Measurements from ENCODE around the gene H1-8. TPM values are rescaled to one million over a fixed set of nuclear protein-coding genes. Genes with fewer than 3 reads are reported as not detected.

Gene H1-8
- total RNA-seq, 1 experiment from 2014 or later = not detected

DNA sequence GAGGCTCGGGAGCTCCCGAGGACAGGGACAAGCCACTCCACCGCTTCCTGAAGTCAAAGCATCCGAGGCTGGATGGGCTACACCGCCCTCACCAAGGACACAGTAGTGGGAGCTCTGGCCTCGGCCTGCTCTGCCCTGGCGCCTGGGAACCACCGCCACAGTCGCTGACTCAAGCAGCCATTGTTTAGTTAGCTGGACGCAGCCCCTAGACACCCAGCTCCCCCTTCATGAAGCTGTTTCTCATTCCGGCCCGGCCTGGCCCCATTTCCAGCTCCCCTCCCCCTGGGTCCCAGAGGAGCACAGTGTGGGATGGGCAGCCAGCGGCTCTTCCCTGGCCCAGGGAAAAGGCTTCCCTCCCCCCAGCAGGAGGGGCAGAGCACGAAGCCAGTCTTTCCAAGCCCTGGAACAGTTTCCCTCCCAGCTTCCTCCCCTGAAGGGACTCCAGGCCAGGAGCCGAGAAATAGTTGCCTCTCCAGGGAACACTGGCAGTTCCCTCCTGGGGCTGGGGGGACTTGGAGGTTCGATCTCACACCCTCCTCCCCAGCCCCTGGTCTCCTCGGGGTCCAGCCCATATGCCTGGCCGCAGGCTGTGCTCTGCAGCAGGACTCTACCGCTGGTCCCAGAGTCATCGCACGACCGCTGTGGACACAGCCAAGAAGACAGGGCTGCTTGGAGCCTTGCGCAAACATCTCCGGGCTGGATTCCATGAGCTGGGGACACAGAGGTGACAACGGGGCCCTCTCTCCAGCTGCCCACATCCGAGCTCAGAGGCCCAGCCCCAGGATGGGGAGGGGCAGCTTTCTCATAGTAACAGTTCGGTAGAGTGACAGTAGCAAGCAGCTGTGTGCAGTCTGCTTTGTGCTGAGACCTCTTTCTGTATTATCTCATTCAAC lies 53.5 kb downstream of the H1-8 start:
- Histone ChIP-seq H3K56ac (ENCODE audit: insufficient read length, low read depth, low read length) (no peak overlapping the region), H3K4me1 (ENCODE audit: insufficient read depth, low read length) (peaks cover 8% of the 10 kb centered on the region; the same call in 1 of the 2 replicates), H4K8ac (replicated peaks; ENCODE audit: insufficient read length, low read depth, low read length) (no peak overlapping the region), H3K27ac (ENCODE audit: insufficient read length, low read depth, low read length) (no peak overlapping the region), H2AK5ac (ENCODE audit: insufficient read length, low read length) (no peak overlapping the region), H4K91ac (ENCODE audit: insufficient read length, low read depth, low read length) (no peak overlapping the region), H3K23me2 (ENCODE audit: insufficient read length, low read depth, low read length, poor library complexity, severe bottlenecking) (no peaks in the 10 kb centered on the region), H4K20me1 (ENCODE audit: control insufficient read depth, insufficient read depth, insufficient read length) (no peaks in the 10 kb centered on the region), H2BK20ac (ENCODE audit: low read depth, low read length, poor library complexity, severe bottlenecking) (no peak overlapping the region), H3K79me1 (ENCODE audit: insufficient read depth, low read depth, low read length, poor library complexity, severe bottlenecking) (no peaks in the 10 kb centered on the region), H3K23ac (ENCODE audit: insufficient read length, low read depth, low read length) (no peak overlapping the region), H3K9me3 (ENCODE audit: control insufficient read depth, low read depth, low read length) (no peaks in the 10 kb centered on the region), H3K9ac (ENCODE audit: extremely low read depth, insufficient read length, low read length) (no peak overlapping the region), H3K79me2 (ENCODE audit: insufficient read depth, low read length) (peaks cover 3% of the 10 kb centered on the region; the same call in 1 of the 2 replicates), H2BK15ac (ENCODE audit: low read depth, low read length) (no peak overlapping the region), H3K27me3 (ENCODE audit: insufficient read depth, low read length) (no peaks in the 10 kb centered on the region), H2BK12ac (ENCODE audit: insufficient read length, low read depth, low read length) (no peak overlapping the region), H3T11ph (ENCODE audit: low read length) (no peak overlapping the region), H4K5ac (ENCODE audit: insufficient read length, low read depth, low read length) (no peak overlapping the region), H2BK120ac (ENCODE audit: low read depth, low read length, poor library complexity, severe bottlenecking) (no peak overlapping the region), H2BK5ac (ENCODE audit: insufficient read length, low read length) (no peak overlapping the region), H3K4me2 (ENCODE audit: insufficient read depth, insufficient read length, low read length) (no peak overlapping the region), H2AFZ (ENCODE audit: low read length) (no peak overlapping the region), H3K18ac (ENCODE audit: insufficient read length, low read depth, low read length) (no peak overlapping the region), H3K4ac (ENCODE audit: low read depth, low read length) (no peak overlapping the region), H3K14ac (ENCODE audit: insufficient read depth, low read length) (peak overlapping the region; percentile 21; the same call in 1 of the 2 replicates)
- Mint-ChIP-seq H3K27ac (peak overlapping the region in 1 of 3 experiments; percentile 55; a peak in 2 of 7 replicates), H3K9me3 (peaks cover 0 to 2% of the 10 kb centered on the region in 2 experiments; a peak in 1 of 5 replicates), H3K36me3 (ENCODE audit: insufficient read depth in 1 of 3, low read depth in 3 of 3) (no peaks in the 10 kb centered on the region; a peak in 1 of 7 replicates), H3K4me3 (no peak overlapping the region), H3K27me3 (ENCODE audit: low read depth) (no peaks in the 10 kb centered on the region), H3K4me1 (peaks cover 62 to 80% of the 10 kb centered on the region in 2 experiments)
- WGBS (ENCODE audit: extremely low coverage, insufficient read length, low lambda C conversion rate) = no CpG with 5 or more reads among the region's 27 CpGs
- TF ChIP-seq, protein P1, sequence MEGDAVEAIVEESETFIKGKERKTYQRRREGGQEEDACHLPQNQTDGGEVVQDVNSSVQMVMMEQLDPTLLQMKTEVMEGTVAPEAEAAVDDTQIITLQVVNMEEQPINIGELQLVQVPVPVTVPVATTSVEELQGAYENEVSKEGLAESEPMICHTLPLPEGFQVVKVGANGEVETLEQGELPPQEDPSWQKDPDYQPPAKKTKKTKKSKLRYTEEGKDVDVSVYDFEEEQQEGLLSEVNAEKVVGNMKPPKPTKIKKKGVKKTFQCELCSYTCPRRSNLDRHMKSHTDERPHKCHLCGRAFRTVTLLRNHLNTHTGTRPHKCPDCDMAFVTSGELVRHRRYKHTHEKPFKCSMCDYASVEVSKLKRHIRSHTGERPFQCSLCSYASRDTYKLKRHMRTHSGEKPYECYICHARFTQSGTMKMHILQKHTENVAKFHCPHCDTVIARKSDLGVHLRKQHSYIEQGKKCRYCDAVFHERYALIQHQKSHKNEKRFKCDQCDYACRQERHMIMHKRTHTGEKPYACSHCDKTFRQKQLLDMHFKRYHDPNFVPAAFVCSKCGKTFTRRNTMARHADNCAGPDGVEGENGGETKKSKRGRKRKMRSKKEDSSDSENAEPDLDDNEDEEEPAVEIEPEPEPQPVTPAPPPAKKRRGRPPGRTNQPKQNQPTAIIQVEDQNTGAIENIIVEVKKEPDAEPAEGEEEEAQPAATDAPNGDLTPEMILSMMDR (conservative IDR thresholded peaks at IDR 0.05) = no peak
- DNase-seq = peak; percentile 40

Measured in H9 (cell line).